Measurements from ENCODE around the gene RNF10.

The RNF10 gene

GRCh38 chr12:120544691-120545090 lies 10.5 kb downstream of the RNF10 start:
- no peak for DNase-seq (ENCODE audit: extremely low spot score)
- TF ChIP-seq CTCF (IDR thresholded peaks at IDR 0.05; ENCODE audit: control extremely low read depth, extremely low read depth, low read depth, missing control alignments): no peak
- CTCF ChIA-PET: interaction anchor here (0.6 to 1.5 kb wide), 2 partner anchors 14 to 28 kb away, joined by 3 to 4 read pairs; no protein-coding TSS in a partner anchor
- POLR2A ChIA-PET: no interaction called here

DNA sequence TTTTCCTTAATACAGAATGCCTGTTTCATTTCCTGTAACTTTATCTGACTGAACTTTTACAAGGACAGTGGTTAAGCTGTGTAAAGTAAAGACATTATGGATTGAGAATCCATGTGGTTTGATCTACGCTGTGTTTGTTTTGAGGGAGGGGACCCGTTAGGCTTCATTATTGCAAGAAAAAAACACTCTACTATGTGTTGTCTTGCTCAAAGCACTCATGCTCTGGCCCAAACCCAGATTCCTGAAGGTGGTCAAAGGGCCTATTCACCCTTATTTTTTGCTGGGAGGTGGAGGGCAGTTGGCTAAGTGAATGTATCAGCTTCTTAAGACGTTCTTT lies 11.9 kb downstream of the RNF10 start:
- ChIA-PET POLR2A (no interaction called here), CTCF (interaction anchor here (1.1 to 1.5 kb wide), 2 partner anchors 29 to 37 kb away, joined by 4 read pairs; no protein-coding TSS in a partner anchor)
- no peak for TF ChIP-seq CTCF (IDR thresholded peaks at IDR 0.05; ENCODE audit: control extremely low read depth, extremely low read depth, low read depth, missing control alignments)
- no peak for DNase-seq (ENCODE audit: extremely low spot score)

- no peak for TF ChIP-seq CTCF (IDR thresholded peaks at IDR 0.05; ENCODE audit: control extremely low read depth, extremely low read depth, low read depth, missing control alignments)
- ChIA-PET CTCF (interaction anchor here (1.0 kb wide), 1 partner anchor 17 kb away, joined by 4 read pairs; no protein-coding TSS in a partner anchor), POLR2A (no interaction called here)
- no peak for DNase-seq (ENCODE audit: extremely low spot score)
Observed at GRCh38 chr12:120554678-120555077, 20.5 kb downstream of the RNF10 start.

- no peak for DNase-seq (ENCODE audit: extremely low spot score)
- POLR2A ChIA-PET: no interaction called here
- TF ChIP-seq CTCF (IDR thresholded peaks at IDR 0.05; ENCODE audit: control extremely low read depth, extremely low read depth, low read depth, missing control alignments): no peak
- CTCF ChIA-PET: no interaction called here
Observed at GRCh38 chr12:120557589-120557988, 23.4 kb downstream of the RNF10 start.

GRCh38 chr12:120562906-120563305 lies 28.8 kb downstream of the RNF10 start:
- TF ChIP-seq CTCF (IDR thresholded peaks at IDR 0.05; ENCODE audit: control extremely low read depth, extremely low read depth, low read depth, missing control alignments): no peak
- CTCF ChIA-PET: interaction anchor here (0.6 kb wide), 1 partner anchor 20 kb away, joined by 3 read pairs; no protein-coding TSS in a partner anchor
- DNase-seq (ENCODE audit: extremely low spot score): no peak
- POLR2A ChIA-PET: interaction anchor here (0.6 kb wide), 1 partner anchor 758 kb away, joined by 3 read pairs; no protein-coding TSS in a partner anchor

GRCh38 chr12:120563495-120563894 lies 29.3 kb downstream of the RNF10 start:
- DNase-seq (ENCODE audit: extremely low spot score): no peak
- POLR2A ChIA-PET: interaction anchor here (0.6 kb wide), 1 partner anchor 758 kb away, joined by 3 read pairs; no protein-coding TSS in a partner anchor
- no peak for TF ChIP-seq CTCF (IDR thresholded peaks at IDR 0.05; ENCODE audit: control extremely low read depth, extremely low read depth, low read depth, missing control alignments)
- CTCF ChIA-PET: interaction anchor here (0.6 kb wide), 1 partner anchor 20 kb away, joined by 3 read pairs; no protein-coding TSS in a partner anchor

Measured in GM10248 (cell line).